SU-DHL-6 (cell line): ENCODE measurements around the gene WDR90.
A peak's percentile ranks its signal among the peaks of the same experiment; 100 is the strongest.

Experiments
- H2AFZ ChIP-seq: fragments of 200-600 bp; sonication (generic); 2 replicates; pipeline ENCODE4 v1.6.1; 2014; ENCODE audit warnings: low read depth, mild to moderate bottlenecking, moderate library complexity, mixed read lengths, antibody characterized with exemption, low read length; ENCODE audit not compliant: severe bottlenecking
- H3F3A ChIP-seq: fragments of 200-600 bp; shearing (Covaris generic); 2 replicates; pipeline ENCODE4 v1.6.0; 2016; ENCODE audit warnings: antibody characterized with exemption, mild to moderate bottlenecking; ENCODE audit not compliant: insufficient read depth
- H3K27ac ChIP-seq: fragments of 200-600 bp; sonication (generic); 2 replicates; pipeline ENCODE4 v1.5.1; 2016; ENCODE audit warnings: low read depth, mild to moderate bottlenecking, low read length, moderate library complexity, mixed read lengths
- H3K27me3 ChIP-seq: fragments of 200-600 bp; sonication (generic), shearing (Covaris generic); 2 replicates; pipeline ENCODE4 v1.6.0; 2014; ENCODE audit warnings: mild to moderate bottlenecking, low read length
- H3K36me3 ChIP-seq: fragments of 200-600 bp; sonication (generic); 2 replicates; pipeline ENCODE4 v1.6.1; 2014; ENCODE audit warnings: mild to moderate bottlenecking, low read length, mixed read lengths
- H3K4me2 ChIP-seq: fragments of 300-600, 200-600 bp; shearing (Covaris generic), sonication (generic); 2 replicates; pipeline ENCODE4 v1.6.0; 2014; ENCODE audit warnings: low read length, low read depth, mild to moderate bottlenecking; ENCODE audit not compliant: poor library complexity, severe bottlenecking
- H3K4me3 ChIP-seq: fragments of 200-600 bp; sonication (generic); 2 replicates; pipeline ENCODE4 v1.5.1; 2014; ENCODE audit warnings: antibody characterized with exemption, low read length, mild to moderate bottlenecking, mixed read lengths; ENCODE audit not compliant: insufficient read depth, poor library complexity, severe bottlenecking
- H3K79me2 ChIP-seq: fragments of 200-600 bp; sonication (generic); 2 replicates; pipeline ENCODE4 v1.6.1; 2014; ENCODE audit warnings: mild to moderate bottlenecking, low read length, moderate library complexity; ENCODE audit not compliant: insufficient read depth
- H3K9ac ChIP-seq: fragments of 200-600 bp; sonication (generic); 2 replicates; pipeline ENCODE4 v1.7.0; 2014; ENCODE audit warnings: mild to moderate bottlenecking, low read length
- H3K9me2 ChIP-seq: fragments of 200-600 bp; sonication (generic); replicated peaks from 2 replicates; pipeline ENCODE4 v1.6.1; 2014; ENCODE audit warnings: low read length; ENCODE audit not compliant: insufficient read depth
- H3K9me3 ChIP-seq: fragments of 200-600 bp; sonication (generic); 2 replicates; pipeline ENCODE4 v1.6.1; 2014; ENCODE audit warnings: low read length, mixed read lengths; ENCODE audit not compliant: insufficient read depth
- H4K20me1 ChIP-seq: fragments of 200-600 bp; sonication (generic); 2 replicates; pipeline ENCODE4 v1.6.1; 2014; ENCODE audit warnings: low read depth, mild to moderate bottlenecking, antibody characterized with exemption, low read length, moderate library complexity, mixed read lengths
- CTCF ChIP-seq: fragments of 200-600 bp; sonication (generic); IDR thresholded peaks from one replicate; pipeline ENCODE4 v1.5.1; 2017; ENCODE audit warnings: antibody characterized with exemption, mild to moderate bottlenecking, low read length, moderate library complexity; ENCODE audit not compliant: insufficient read depth, poor library complexity, severe bottlenecking
- EZH2phosphoT487 ChIP-seq: fragments of 200-600 bp; sonication (generic), shearing (Covaris generic); conservative IDR thresholded peaks from 2 replicates; pipeline ENCODE4 v1.6.1; 2018; ENCODE audit warnings: mild to moderate bottlenecking, antibody characterized with exemption, low read length, moderate library complexity, mixed read lengths

Gene WDR90

GRCh38 chr16:638034-638543 is 11.1 kb upstream of the WDR90 start:
- Histone ChIP-seq H3K27ac (no peak overlapping the region), H3K9me3 (no peaks in the 10 kb centered on the region), H3K36me3 (no peaks in the 10 kb centered on the region), H3F3A (peaks cover 22% of the 10 kb centered on the region), H4K20me1 (no peaks in the 10 kb centered on the region), H3K27me3 (no peaks in the 10 kb centered on the region), H3K4me3 (no peak overlapping the region), H2AFZ (no peak overlapping the region), H3K9me2 (no peaks in the 10 kb centered on the region), H3K4me2 (no peak overlapping the region), H3K9ac (no peak overlapping the region), H3K79me2 (peaks cover 8% of the 10 kb centered on the region)
- TF ChIP-seq EZH2phosphoT487 (no peak), CTCF (no peak)

DNA sequence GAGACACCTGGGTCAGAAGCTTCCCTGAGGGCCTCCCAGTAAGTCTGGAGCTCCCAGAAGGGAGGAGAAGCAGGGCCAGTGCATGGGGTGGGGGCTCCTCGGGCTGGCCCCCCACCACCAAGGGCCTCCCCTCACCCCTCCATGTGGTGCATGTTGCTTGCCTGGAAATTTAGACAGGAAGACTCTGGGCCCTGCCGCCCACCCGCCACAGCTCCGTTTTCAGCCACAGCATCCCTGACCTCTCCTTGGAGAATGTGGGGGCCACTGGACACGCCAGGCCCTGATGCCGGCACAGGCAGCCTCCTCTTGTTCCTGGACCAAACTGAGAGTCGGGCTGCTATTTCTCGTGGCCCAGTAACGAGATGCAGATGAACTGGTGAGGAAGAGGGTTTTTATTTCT is 10.3 kb upstream of the WDR90 start:
- peak overlapping the region; percentile 24 for H3K4me2 ChIP-seq
- H3K9me3 ChIP-seq = no peaks in the 10 kb centered on the region
- H2AFZ ChIP-seq = no peak overlapping the region
- no peak overlapping the region for H3K4me3 ChIP-seq
- no peaks in the 10 kb centered on the region for H4K20me1 ChIP-seq
- H3K36me3 ChIP-seq = no peaks in the 10 kb centered on the region
- peak overlapping the region; percentile 4; the same call in 1 of the 2 replicates for H3K9ac ChIP-seq
- H3K27me3 ChIP-seq = no peaks in the 10 kb centered on the region
- peaks cover 26% of the 10 kb centered on the region for H3F3A ChIP-seq
- TF ChIP-seq CTCF (no peak), EZH2phosphoT487 (no peak)
- H3K9me2 ChIP-seq = no peaks in the 10 kb centered on the region
- peak overlapping the region; percentile 63 for H3K27ac ChIP-seq
- H3K79me2 ChIP-seq = peaks cover 13% of the 10 kb centered on the region

- Histone ChIP-seq H3K79me2 (peaks cover 13% of the 10 kb centered on the region), H3K4me3 (no peak overlapping the region), H3K9me3 (no peaks in the 10 kb centered on the region), H3F3A (peaks cover 26% of the 10 kb centered on the region), H3K9me2 (no peaks in the 10 kb centered on the region), H3K27ac (peak overlapping the region; percentile 74; the same call in 1 of the 2 replicates), H3K9ac (peak overlapping the region; percentile 70), H2AFZ (no peak overlapping the region), H3K27me3 (no peaks in the 10 kb centered on the region), H3K4me2 (peak overlapping the region; percentile 65), H4K20me1 (no peaks in the 10 kb centered on the region), H3K36me3 (no peaks in the 10 kb centered on the region)
- TF ChIP-seq EZH2phosphoT487 (no peak), CTCF (no peak)
Measured at GRCh38 chr16:640614-641013, 8.6 kb upstream of the WDR90 start.
